Uterus (tissue), 4 donors: Measurements from ENCODE around the gene ERI2. TPM values are rescaled to one million over a fixed set of nuclear protein-coding genes. Genes with fewer than 3 reads are reported as not detected.

Source experiments
- DNase-seq, 2 donors: peaks; one replicate each; pipeline ENCODE4 v3.0.0-alpha.2; 2019 to 2020
- H3K27ac ChIP-seq, 2 donors: fragments of 200-600 bp; sonication (generic); 1 replicate in 1 of 2; 2 replicates in 1 of 2; pipeline ENCODE4 v1.5.1; 2016 to 2018
- H3K27me3 ChIP-seq, 2 donors: fragments of 200-600 bp; sonication (generic); one replicate each; pipeline ENCODE4 v1.5.1; 2018 to 2019; ENCODE audit warnings: control low read depth in 1 of 2
- H3K36me3 ChIP-seq, 2 donors: fragments of 200-600 bp; sonication (generic); one replicate each; pipeline ENCODE4 v1.5.1; 2019; ENCODE audit warnings: control low read depth in 1 of 2
- H3K4me1 ChIP-seq, 2 donors: fragments of 200-600 bp; sonication (generic); one replicate each; pipeline ENCODE4 v1.5.1; 2018 to 2019; ENCODE audit warnings: control low read depth in 1 of 2
- H3K4me3 ChIP-seq, 2 donors: fragments of 200-600 bp; sonication (generic); 1 replicate in 1 of 2; 2 replicates in 1 of 2; pipeline ENCODE4 v1.5.1; 2018 to 2019; ENCODE audit warnings: mild to moderate bottlenecking in 1 of 2
- H3K9me3 ChIP-seq, 2 donors: fragments of 200-600 bp; sonication (generic); one replicate each; pipeline ENCODE4 v1.5.1; 2019; ENCODE audit warnings: control low read depth in 1 of 2
- CTCF ChIP-seq, 4 experiments: fragments of 200-600 bp in 2 of 4; fragments of 450-650 bp in 2 of 4; sonication (generic) in 2 of 4; IDR thresholded peaks; one replicate each; pipeline ENCODE4 v1.5.1; 2016 to 2019; ENCODE audit warnings: antibody characterized with exemption in 4 of 4, mild to moderate bottlenecking in 2 of 4, moderate library complexity in 1 of 4
- POLR2A ChIP-seq, 2 donors: fragments of 450-650 bp; IDR thresholded peaks; one replicate each; pipeline ENCODE4 v1.6.1; 2016; ENCODE audit warnings: antibody characterized with exemption in 2 of 2, mild to moderate bottlenecking in 1 of 2, moderate library complexity in 1 of 2
- intact Hi-C: fragments of 100-400 bp; cut with DNase I; formaldehyde crosslinking; loops from one replicate; pipeline ENCODE4 v1.15.1; 2023; ENCODE audit warnings: low total_unique reads
- total RNA-seq, 4 donors: library from RNA; depleted of rRNA in 3 of 4; stranded (reverse); fragments of >200 nt in 3 of 4; gene quantifications; one replicate each; pipeline versions ENCODE4 v1.1.0 to v1.2.4, GENCODE V29; 2014 to 2023
- donor health status: DM: yes; HTN: yes; CAD: no.

ERI2 gene
- total RNA-seq, 4 donors from 2014 or later: 0.88 to 37.3 (median 5.0) TPM

- Histone ChIP-seq H3K27ac (no peak overlapping the region), H3K36me3 (no peaks in the 10 kb centered on the region), H3K9me3 (no peaks in the 10 kb centered on the region), H3K4me1 (no peaks in the 10 kb centered on the region), H3K27me3 (no peaks in the 10 kb centered on the region), H3K4me3 (no peak overlapping the region)
- no peak for DNase-seq
- intact Hi-C loops: no loop called here
- no peak for TF ChIP-seq POLR2A (IDR thresholded peaks at IDR 0.05)
- TF ChIP-seq CTCF (IDR thresholded peaks at IDR 0.05): no peak
Observed at GRCh38 chr16:20833086-20833485, 26.8 kb upstream of the ERI2 start.

- TF ChIP-seq POLR2A (IDR thresholded peaks at IDR 0.05): no peak
- TF ChIP-seq CTCF (IDR thresholded peaks at IDR 0.05): no peak
- Histone ChIP-seq H3K4me3 (no peak overlapping the region), H3K36me3 (no peaks in the 10 kb centered on the region), H3K9me3 (no peaks in the 10 kb centered on the region), H3K4me1 (no peaks in the 10 kb centered on the region), H3K27me3 (no peaks in the 10 kb centered on the region), H3K27ac (no peak overlapping the region)
- intact Hi-C loops: no loop called here
- DNase-seq: no peak
Observed at GRCh38 chr16:20830372-20830771, 24.1 kb upstream of the ERI2 start.

GRCh38 chr16:20829536-20829935 lies 23.3 kb upstream of the ERI2 start:
- Histone ChIP-seq H3K9me3 (no peaks in the 10 kb centered on the region), H3K27ac (no peak overlapping the region), H3K36me3 (no peaks in the 10 kb centered on the region), H3K4me3 (no peak overlapping the region), H3K27me3 (no peaks in the 10 kb centered on the region), H3K4me1 (no peaks in the 10 kb centered on the region)
- no peak for TF ChIP-seq CTCF (IDR thresholded peaks at IDR 0.05)
- no peak for TF ChIP-seq POLR2A (IDR thresholded peaks at IDR 0.05)
- intact Hi-C loops: no loop called here
- DNase-seq: no peak

- intact Hi-C loops: no loop called here
- no peaks in the 10 kb centered on the region for H3K36me3 ChIP-seq
Observed at GRCh38 chr16:20826039-20826566, 19.8 kb upstream of the ERI2 start.

More at GRCh38 chr16:20826039-20826566, 19.8 kb upstream of the ERI2 start:
- TF ChIP-seq POLR2A (IDR thresholded peaks at IDR 0.05) (no peak), CTCF (IDR thresholded peaks at IDR 0.05) (no peak)
- Histone ChIP-seq H3K4me3 (no peak overlapping the region), H3K27ac (no peak overlapping the region), H3K27me3 (no peaks in the 10 kb centered on the region), H3K4me1 (no peaks in the 10 kb centered on the region), H3K9me3 (no peaks in the 10 kb centered on the region)
- no peak for DNase-seq
